K562 (cell line): ENCODE measurements around the gene GNA15. TPM values are rescaled to one million over a fixed set of nuclear protein-coding genes. Genes with fewer than 3 reads are reported as not detected.

Experiments used
- ATAC-seq: fragments of 200-7000 bp; cut with Tn5 transposase; 3 replicates; pipeline ENCODE4 v1.9.1; 2020; ENCODE audit warnings: moderate library complexity
- BruUV-seq: library from RNA; stranded (reverse); fragments of 400-500 nt; replicated peaks from 2 replicates; lab custom pipeline; 2021; lab: Mats Ljungman, UMichigan
- CTCF ChIA-PET: fragments of 300-600 bp; formaldehyde crosslinking; extraction: SDS; loops from one replicate; lab custom pipeline; 2021; ENCODE audit warnings: low intra/inter-chr PET ratio; lab: Yijun Ruan, JAX
- POLR2A ChIA-PET: fragments of 300-600, 350-650 bp; sonication (Branson Sonifier 250); formaldehyde crosslinking; extraction: SDS; loops from one replicate; lab custom pipeline; 2021; ENCODE audit warnings: antibody characterized with exemption, inconsistent platforms; lab: Yijun Ruan, JAX
- DNase-seq, 4 experiments: peaks; one replicate each; pipeline versions ENCODE4 v3.0.0 to v3.0.0-alpha.2; 2011 to 2018; ENCODE audit warnings: low spot score in 3 of 4, mixed read lengths in 3 of 4; ENCODE audit errors: extremely low read depth in 1 of 4
- FAIRE-seq: peaks from 2 replicates; lab custom pipeline; 2011; peaks lifted over from hg19 to GRCh38; lab: Jason Lieb, UNC
- H2AFZ ChIP-seq: 2 replicates; pipeline ENCODE4 v1.6.0; 2011; ENCODE audit warnings: low read depth, low read length, control low read depth, inconsistent platforms
- H3K27ac ChIP-seq: fragments of 200-600 bp; 3 replicates; pipeline ENCODE4 v1.8.0; 2011; ENCODE audit warnings: low read depth, mild to moderate bottlenecking, control low read depth, inconsistent platforms, low read length, moderate library complexity, mixed read lengths; ENCODE audit errors: extremely low read depth
- H3K27me3 ChIP-seq, 2 experiments: fragments of 300-600 bp in 1 of 2; 2 replicates in 1 of 2; 3 replicates in 1 of 2; pipeline versions ENCODE4 v1.6.0 to v1.8.0; 2011; ENCODE audit warnings: inconsistent platforms in 2 of 2, low read length in 2 of 2, mild to moderate bottlenecking in 1 of 2, mixed read lengths in 1 of 2, moderate library complexity in 1 of 2; ENCODE audit not compliant: control insufficient read depth in 2 of 2, insufficient read depth in 2 of 2
- H3K36me3 ChIP-seq: fragments of 300-600 bp; 3 replicates; pipeline ENCODE4 v1.8.0; 2011; ENCODE audit warnings: mild to moderate bottlenecking, low read length, inconsistent platforms; ENCODE audit not compliant: control insufficient read depth, insufficient read depth
- H3K4me1 ChIP-seq, 2 experiments: fragments of 200-600 bp in 1 of 2; replicated peaks in 1 of 2; 2 replicates in 1 of 2; 3 replicates in 1 of 2; pipeline versions ENCODE4 v1.5.1 to v1.8.0; 2011; ENCODE audit warnings: inconsistent platforms in 2 of 2, low read length in 2 of 2, mild to moderate bottlenecking in 1 of 2, mixed read lengths in 1 of 2, moderate library complexity in 1 of 2; ENCODE audit not compliant: control insufficient read depth in 2 of 2, insufficient read depth in 2 of 2
- H3K4me2 ChIP-seq: 2 replicates; pipeline ENCODE4 v1.6.1; 2011; ENCODE audit warnings: low read length, control low read depth, inconsistent platforms, mixed read lengths; ENCODE audit not compliant: insufficient read depth
- H3K4me3 ChIP-seq: fragments of 200-600 bp; sonication (generic), shearing (Covaris generic); 2 replicates; pipeline ENCODE4 v1.5.1; 2016; ENCODE audit warnings: control low read depth, inconsistent platforms
- H3K79me2 ChIP-seq: fragments of 200-600 bp; 3 replicates; pipeline ENCODE4 v1.8.0; 2011; ENCODE audit warnings: low read length, inconsistent platforms; ENCODE audit not compliant: control insufficient read depth, insufficient read depth
- H3K9ac ChIP-seq, 2 experiments: 2 replicates each; pipeline versions ENCODE4 v1.6.0 to v1.6.1; 2011; ENCODE audit warnings: low read depth in 2 of 2, low read length in 2 of 2, control low read depth in 1 of 2, inconsistent platforms in 1 of 2, mild to moderate bottlenecking in 1 of 2, mixed read lengths in 1 of 2; ENCODE audit not compliant: insufficient read depth in 1 of 2
- H3K9me1 ChIP-seq: one replicate; pipeline ENCODE4 v1.6.0; 2011; ENCODE audit warnings: inconsistent platforms, mild to moderate bottlenecking, low read length, moderate library complexity; ENCODE audit not compliant: control insufficient read depth, insufficient read depth
- H3K9me3 ChIP-seq: replicated peaks from 2 replicates; pipeline ENCODE4 v1.5.1; 2011; ENCODE audit warnings: low read depth, low read length, inconsistent platforms; ENCODE audit not compliant: control insufficient read depth, insufficient read depth
- H4K20me1 ChIP-seq: replicated peaks from 2 replicates; pipeline ENCODE4 v1.6.1; 2011; ENCODE audit warnings: low read length, inconsistent platforms, mixed read lengths; ENCODE audit not compliant: control insufficient read depth, insufficient read depth
- ARHGAP35 ChIP-seq: fragments of 450-650 bp; IDR thresholded peaks from 2 replicates; pipeline ENCODE4 v1.6.1; 2018; ENCODE audit not compliant: partially characterized antibody
- HMG20B ChIP-seq: fragments of 250-450 bp; sonication (Bioruptor Pico); IDR thresholded peaks from 2 replicates; pipeline ENCODE4 v1.5.0; 2021; ENCODE audit warnings: mild to moderate bottlenecking
- MECOM ChIP-seq: fragments of 250-450 bp; sonication (Bioruptor Pico); IDR thresholded peaks from 2 replicates; pipeline ENCODE4 v1.8.0; 2022; ENCODE audit warnings: inconsistent platforms
- NFIX ChIP-seq: fragments of 250-450 bp; sonication (Bioruptor Pico); IDR thresholded peaks from 2 replicates; pipeline ENCODE4 v1.4.0; 2020; ENCODE audit warnings: low read depth, mild to moderate bottlenecking, moderate library complexity
- NKRF ChIP-seq: fragments of 450-650 bp; IDR thresholded peaks from 2 replicates; pipeline ENCODE4 v1.6.1; 2016; ENCODE audit warnings: borderline replicate concordance
- NR0B1 ChIP-seq: fragments of 450-650 bp; IDR thresholded peaks from one replicate; pipeline ENCODE4 v1.6.1; 2018; ENCODE audit warnings: mild to moderate bottlenecking, moderate library complexity; ENCODE audit not compliant: partially characterized antibody
- SNIP1 ChIP-seq: fragments of 450-650 bp; IDR thresholded peaks from 2 replicates; pipeline ENCODE4 v1.7.1; 2017; ENCODE audit warnings: low read depth, mild to moderate bottlenecking
- TARDBP ChIP-seq: fragments of 450-650 bp; IDR thresholded peaks from 2 replicates; pipeline ENCODE4 v1.6.1; 2016
- ZNF324 ChIP-seq: fragments of 250-450 bp; sonication (Bioruptor Pico); IDR thresholded peaks from 2 replicates; pipeline ENCODE4 v1.4.0; 2020; ENCODE audit warnings: mild to moderate bottlenecking
- ZNF354B ChIP-seq: fragments of 250-450 bp; sonication (Bioruptor Pico); IDR thresholded peaks from 2 replicates; pipeline ENCODE4 v1.4.0; 2020
- WGBS: fragments of 100-300 bp; shearing (Covaris generic); methylation state at CpG from one replicate; pipeline ENCODE4 v1.1.6; 2016; ENCODE audit warnings: low coverage, mixed read lengths; ENCODE audit not compliant: insufficient coverage; ENCODE audit errors: missing lambda C conversion rate; 5-methylcytosine and 5-hydroxymethylcytosine counted together
- in situ Hi-C: fragments of 300-500 bp; cut with MboI; formaldehyde crosslinking; loops from 4 replicates; pipeline ENCODE4 v1.15.0; 2018; ENCODE audit warnings: inconsistent platforms, mixed read lengths
- intact Hi-C: fragments of 100-400 bp; cut with micrococcal nuclease; formaldehyde crosslinking; loops from 2 replicates; pipeline ENCODE4 v1.14.2; 2022
- polyA plus RNA-seq, 8 experiments: library from polyadenylated mRNA; depleted of rRNA in 4 of 8; stranded (reverse) in 5 of 8; unstranded in 3 of 8; fragments of >200 nt; fragmentation: Nextera tagmentation in 2 of 8; fragmentation: Illumina TruSeq in 1 of 8; extraction: Ambion mirVana in 2 of 8; extraction: Trizol in 1 of 8; gene quantifications; 2 replicates each; pipeline versions ENCODE4 v1.2.1 to v1.2.3, GENCODE V29; 2011 to 2014; ENCODE audit warnings: inconsistent platforms in 1 of 8, missing spikeins in 1 of 8
- total RNA-seq, 7 experiments: library from RNA; depleted of rRNA in 6 of 7; stranded (reverse); fragments of >200 nt in 6 of 7; fragmentation: Illumina TruSeq in 2 of 7; extraction: Trizol in 2 of 7; gene quantifications; 2 replicates each; pipeline versions ENCODE4 v1.2.1 to v1.2.3, GENCODE V29; 2011 to 2021; ENCODE audit warnings: low replicate concordance in 1 of 7
- TF ChIP-seq, protein P1 (sequence below): sonication (generic); formaldehyde crosslinking; IDR thresholded peaks from 2 replicates; pipeline ENCODE4 v1.9.0; 2022; ENCODE audit warnings: mild to moderate bottlenecking, missing genetic modification reagents
- TF ChIP-seq, protein P2 (sequence below): fragments of 200-800 bp; sonication (Bioruptor generic); IDR thresholded peaks from 2 replicates; pipeline ENCODE4 v1.6.1; 2016; ENCODE audit warnings: missing genetic modification characterization, missing compliant biosample characterization
- TF ChIP-seq, protein P3 (sequence below), 2 experiments: fragments of 200-800 bp in 1 of 2; sonication (Bioruptor generic) in 1 of 2; sonication (generic) in 1 of 2; formaldehyde crosslinking in 1 of 2; IDR thresholded peaks in 1 of 2; conservative IDR thresholded peaks in 1 of 2; 2 replicates each; pipeline versions ENCODE4 v1.5.0 to v1.6.1; 2016 to 2020; ENCODE audit warnings: missing compliant biosample characterization in 1 of 2, missing genetic modification characterization in 1 of 2, missing genetic modification reagents in 1 of 2

Gene GNA15
- total and polyA plus RNA-seq, 9 of the 15 experiments (the other 6 are each of a cell fraction or from before 2014, with no cell fraction given): 0.03 to 0.24 (median 0.11) TPM; not detected in 1

GRCh38 chr19:3202346-3202745 lies 66.5 kb downstream of the GNA15 start:
- Histone ChIP-seq H3K4me3 (no peak overlapping the region), H3K27me3 (no peaks in the 10 kb centered on the region), H2AFZ (no peak overlapping the region), H3K4me1 (peaks cover 0 to 42% of the 10 kb centered on the region in 2 experiments; a peak in 2 of 5 replicates), H3K9me1 (no peaks in the 10 kb centered on the region), H3K36me3 (peaks cover 77% of the 10 kb centered on the region; the same call in 2 of the 3 replicates), H3K79me2 (no peaks in the 10 kb centered on the region), H3K9me3 (no peaks in the 10 kb centered on the region), H3K27ac (no peak overlapping the region), H4K20me1 (no peaks in the 10 kb centered on the region), H3K9ac (peak overlapping the region in 1 of 2 experiments; percentile 64; a peak in 1 of 4 replicates), H3K4me2 (no peak overlapping the region)
- in situ Hi-C loops (no loop called here), intact Hi-C loops (no loop called here)
- BruUV-seq: no TSS peak
- DNase-seq (no peak), ATAC-seq (no peak), FAIRE-seq (no peak)
- 85% methylated on average over 12 of the region's 12 CpGs for whole genome bisulfite sequencing
- ChIA-PET POLR2A (no interaction called here), CTCF (interaction anchor here (0.6 kb wide), 1 partner anchor 236 kb away, joined by 6 read pairs; no protein-coding TSS in a partner anchor)
- TF ChIP-seq ARHGAP35 (no peak), ZNF354B (CRISPR knock-in tag) (no peak), NFIX (CRISPR knock-in tag) (no peak), SNIP1 (no peak), MECOM (CRISPR knock-in tag) (no peak), ZNF324 (no peak), NKRF (no peak), NR0B1 (no peak), TARDBP (no peak), HMG20B (CRISPR knock-in tag) (no peak)
- TF ChIP-seq, protein P1, sequence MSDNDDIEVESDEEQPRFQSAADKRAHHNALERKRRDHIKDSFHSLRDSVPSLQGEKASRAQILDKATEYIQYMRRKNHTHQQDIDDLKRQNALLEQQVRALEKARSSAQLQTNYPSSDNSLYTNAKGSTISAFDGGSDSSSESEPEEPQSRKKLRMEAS: no peak
- TF ChIP-seq, protein P2, sequence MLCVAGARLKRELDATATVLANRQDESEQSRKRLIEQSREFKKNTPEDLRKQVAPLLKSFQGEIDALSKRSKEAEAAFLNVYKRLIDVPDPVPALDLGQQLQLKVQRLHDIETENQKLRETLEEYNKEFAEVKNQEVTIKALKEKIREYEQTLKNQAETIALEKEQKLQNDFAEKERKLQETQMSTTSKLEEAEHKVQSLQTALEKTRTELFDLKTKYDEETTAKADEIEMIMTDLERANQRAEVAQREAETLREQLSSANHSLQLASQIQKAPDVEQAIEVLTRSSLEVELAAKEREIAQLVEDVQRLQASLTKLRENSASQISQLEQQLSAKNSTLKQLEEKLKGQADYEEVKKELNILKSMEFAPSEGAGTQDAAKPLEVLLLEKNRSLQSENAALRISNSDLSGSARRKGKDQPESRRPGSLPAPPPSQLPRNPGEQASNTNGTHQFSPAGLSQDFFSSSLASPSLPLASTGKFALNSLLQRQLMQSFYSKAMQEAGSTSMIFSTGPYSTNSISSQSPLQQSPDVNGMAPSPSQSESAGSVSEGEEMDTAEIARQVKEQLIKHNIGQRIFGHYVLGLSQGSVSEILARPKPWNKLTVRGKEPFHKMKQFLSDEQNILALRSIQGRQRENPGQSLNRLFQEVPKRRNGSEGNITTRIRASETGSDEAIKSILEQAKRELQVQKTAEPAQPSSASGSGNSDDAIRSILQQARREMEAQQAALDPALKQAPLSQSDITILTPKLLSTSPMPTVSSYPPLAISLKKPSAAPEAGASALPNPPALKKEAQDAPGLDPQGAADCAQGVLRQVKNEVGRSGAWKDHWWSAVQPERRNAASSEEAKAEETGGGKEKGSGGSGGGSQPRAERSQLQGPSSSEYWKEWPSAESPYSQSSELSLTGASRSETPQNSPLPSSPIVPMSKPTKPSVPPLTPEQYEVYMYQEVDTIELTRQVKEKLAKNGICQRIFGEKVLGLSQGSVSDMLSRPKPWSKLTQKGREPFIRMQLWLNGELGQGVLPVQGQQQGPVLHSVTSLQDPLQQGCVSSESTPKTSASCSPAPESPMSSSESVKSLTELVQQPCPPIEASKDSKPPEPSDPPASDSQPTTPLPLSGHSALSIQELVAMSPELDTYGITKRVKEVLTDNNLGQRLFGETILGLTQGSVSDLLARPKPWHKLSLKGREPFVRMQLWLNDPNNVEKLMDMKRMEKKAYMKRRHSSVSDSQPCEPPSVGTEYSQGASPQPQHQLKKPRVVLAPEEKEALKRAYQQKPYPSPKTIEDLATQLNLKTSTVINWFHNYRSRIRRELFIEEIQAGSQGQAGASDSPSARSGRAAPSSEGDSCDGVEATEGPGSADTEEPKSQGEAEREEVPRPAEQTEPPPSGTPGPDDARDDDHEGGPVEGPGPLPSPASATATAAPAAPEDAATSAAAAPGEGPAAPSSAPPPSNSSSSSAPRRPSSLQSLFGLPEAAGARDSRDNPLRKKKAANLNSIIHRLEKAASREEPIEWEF (CRISPR knock-in tag): no peak
- TF ChIP-seq, protein P3, sequence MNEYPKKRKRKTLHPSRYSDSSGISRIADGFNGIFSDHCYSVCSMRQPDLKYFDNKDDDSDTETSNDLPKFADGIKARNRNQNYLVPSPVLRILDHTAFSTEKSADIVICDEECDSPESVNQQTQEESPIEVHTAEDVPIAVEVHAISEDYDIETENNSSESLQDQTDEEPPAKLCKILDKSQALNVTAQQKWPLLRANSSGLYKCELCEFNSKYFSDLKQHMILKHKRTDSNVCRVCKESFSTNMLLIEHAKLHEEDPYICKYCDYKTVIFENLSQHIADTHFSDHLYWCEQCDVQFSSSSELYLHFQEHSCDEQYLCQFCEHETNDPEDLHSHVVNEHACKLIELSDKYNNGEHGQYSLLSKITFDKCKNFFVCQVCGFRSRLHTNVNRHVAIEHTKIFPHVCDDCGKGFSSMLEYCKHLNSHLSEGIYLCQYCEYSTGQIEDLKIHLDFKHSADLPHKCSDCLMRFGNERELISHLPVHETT (CRISPR knock-in tag; conservative IDR thresholded peaks at IDR 0.05 in 1 of 2, IDR thresholded peaks at IDR 0.05 in 1 of 2): no peak
